NCI-H2107 treated with DMSO at 0.1 percent for 48 hours (cell line): Measurements from ENCODE around the gene MAP2K5.
A peak's percentile ranks its signal among the peaks of the same experiment; 100 is the strongest.

Experiments used
- DNase-seq: peaks from one replicate; lab custom pipeline; 2025; ENCODE audit not compliant: unreplicated experiment; lab: John Stamatoyannopoulos, UW

MAP2K5 gene

DNA sequence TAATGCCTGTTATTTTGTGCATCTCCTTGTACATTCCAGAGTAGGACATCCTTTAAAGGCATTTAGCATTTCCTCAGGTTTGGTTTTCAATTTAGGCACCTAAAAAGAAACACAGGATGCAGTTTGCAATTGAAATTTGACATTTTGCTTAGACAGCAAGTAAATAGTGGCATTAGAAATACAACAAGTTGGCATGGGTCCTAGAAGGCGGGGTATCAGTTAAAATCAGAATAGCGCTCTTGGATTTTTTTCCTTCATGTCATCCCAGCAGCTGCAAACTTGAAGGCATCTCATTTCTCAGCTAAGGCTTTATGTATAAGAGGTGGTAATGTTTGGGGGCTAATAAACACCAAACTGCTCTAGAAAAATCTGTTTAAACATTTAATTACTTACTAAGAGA, 235.3 kb downstream of the MAP2K5 start:
- DNase-seq: no peak

DNA sequence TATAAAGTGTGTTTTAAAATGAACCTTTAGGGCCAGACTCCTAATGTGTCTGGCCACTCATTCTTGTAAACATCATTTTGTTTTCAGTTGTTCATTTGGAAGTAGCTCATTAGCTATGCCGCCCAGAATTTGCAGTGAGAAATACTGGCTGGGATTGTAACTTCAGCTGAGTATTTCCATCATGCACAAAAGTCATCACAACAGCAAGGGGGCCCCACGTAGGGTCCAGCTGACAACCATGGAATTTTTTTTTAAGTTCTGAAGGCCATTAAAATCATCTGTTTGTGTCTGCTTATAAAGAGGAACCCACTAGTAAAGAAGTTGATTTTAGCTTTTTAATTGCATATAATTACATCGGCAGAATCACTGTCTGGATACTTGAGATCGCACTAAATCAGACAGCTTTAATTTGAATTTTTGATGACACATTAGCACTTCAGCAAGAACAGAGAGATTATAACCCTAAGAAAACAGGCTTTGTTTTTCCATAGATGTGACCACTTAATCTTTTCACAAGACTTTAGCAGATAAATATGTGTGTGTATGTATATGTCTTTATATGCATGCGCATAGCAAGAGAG, 236.6 kb downstream of the MAP2K5 start:
- DNase-seq: no peak

DNA sequence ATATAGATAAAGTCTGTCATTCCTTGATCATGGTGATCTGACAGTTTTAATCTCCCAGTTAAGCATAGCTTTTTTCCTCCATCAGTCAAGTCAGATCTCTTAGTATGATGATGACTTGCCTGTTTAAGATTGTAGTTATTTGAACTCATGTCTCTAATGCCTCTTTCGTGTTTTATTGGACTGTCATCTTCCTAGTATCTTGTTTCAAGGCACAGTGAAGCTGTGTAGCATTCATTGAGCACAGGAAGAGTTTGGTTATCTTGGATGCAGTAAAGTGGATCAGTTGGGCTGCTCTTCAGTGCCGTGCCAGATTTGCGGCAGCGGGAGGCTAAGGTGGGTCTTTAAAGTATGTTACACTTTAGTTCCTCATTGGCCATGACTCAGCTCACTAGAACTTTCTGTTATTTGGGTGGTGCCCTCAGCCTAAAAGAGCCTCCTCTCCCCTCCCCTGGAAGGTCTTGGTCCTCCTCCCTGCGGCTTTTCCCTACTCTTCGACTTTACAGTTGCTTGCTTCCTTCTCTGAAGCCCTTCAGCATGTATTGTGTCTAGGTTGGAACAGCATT, 237.1 kb downstream of the MAP2K5 start:
- DNase-seq: no peak

DNA sequence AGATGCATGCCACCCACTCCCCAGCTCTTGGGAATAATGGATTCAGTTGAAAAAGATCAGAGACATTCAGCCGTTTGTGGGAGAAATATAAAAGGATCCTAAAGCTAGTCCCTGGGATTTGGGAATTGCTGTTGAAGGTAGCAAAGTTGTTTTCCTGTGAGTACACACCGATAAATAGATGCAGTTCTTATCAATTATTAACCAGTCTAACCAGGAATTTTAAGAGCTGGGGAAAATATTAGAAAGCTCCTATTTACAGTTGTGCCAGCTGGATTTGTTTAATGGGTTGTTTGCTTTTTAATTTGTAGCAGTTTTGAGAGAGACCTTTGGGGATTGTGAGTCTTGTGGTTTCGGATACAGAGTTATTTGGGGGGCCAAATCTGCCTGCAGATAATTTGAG, 238.6 kb downstream of the MAP2K5 start:
- DNase-seq: no peak

DNA sequence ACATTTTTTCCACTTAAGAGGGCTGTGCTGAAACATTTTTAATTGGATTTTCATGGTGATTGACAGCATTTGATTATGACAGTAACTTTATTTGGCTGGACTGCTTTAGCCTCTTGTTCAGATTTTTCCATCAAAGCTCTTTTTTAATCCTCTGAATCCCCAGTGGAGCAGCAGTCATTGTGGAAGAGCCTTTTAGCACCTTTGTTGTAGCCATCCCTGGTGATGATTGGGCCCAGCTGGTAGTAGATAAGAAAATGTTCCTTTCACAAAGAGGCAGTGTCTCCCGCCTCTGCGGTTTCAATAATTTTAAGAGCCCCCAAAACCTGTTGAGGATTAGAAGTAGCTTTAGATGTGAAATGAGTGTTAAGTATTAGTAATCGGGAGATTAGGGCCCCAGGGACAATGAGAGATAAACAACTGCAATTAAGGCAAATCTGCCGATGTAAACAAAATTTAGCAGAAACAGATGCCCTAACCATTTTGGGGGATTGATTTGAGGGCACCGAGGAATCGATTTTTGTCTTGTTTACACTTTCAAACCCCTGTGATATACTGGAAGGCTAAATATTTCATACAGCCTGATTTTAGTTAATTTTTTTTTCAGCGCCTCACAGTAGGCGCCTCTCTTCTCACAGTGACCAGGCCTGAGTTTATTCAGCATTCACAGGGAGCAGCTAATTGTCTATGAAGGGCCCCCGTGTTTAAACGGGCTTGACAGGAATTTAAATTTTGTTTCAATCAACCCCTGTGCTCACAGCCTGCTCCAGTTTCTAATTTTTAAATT, 239.6 kb downstream of the MAP2K5 start:
- DNase-seq: peak; percentile 45

DNA sequence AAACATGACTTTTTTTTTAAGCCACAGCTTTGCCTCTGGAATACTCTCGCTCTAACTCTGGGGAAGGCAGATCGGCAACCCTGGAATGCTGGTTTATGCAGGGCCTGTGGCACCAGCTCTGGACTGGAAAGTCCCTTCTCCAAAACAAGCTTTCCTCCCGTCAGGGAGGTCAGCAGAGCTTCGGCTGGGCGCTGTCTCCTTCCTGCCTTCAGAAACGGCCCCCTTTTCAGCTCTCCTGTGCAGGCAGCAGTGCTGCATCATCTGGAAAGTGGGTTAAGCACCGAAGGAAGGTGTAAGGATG, 240.1 kb downstream of the MAP2K5 start:
- no peak for DNase-seq

DNA sequence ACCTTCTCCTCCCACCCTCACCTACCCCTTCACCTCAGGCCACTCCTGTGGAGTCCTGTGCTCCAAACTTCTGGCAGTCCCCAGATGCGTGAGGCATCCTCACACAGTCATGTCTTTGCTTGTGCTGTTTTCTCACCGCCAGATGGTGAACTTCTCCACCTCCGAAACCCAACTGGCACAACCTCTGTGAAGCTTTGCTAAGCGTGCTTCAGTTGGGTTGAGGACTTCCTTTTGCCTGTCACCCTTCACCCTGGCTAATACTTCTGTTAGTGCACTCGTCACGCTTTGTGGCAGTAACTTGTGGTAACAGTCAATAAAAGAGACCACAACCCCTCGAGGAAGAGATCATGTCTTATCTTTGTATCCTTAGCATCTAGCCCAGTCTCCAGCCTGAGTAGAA, 240.8 kb downstream of the MAP2K5 start:
- DNase-seq: no peak

DNA sequence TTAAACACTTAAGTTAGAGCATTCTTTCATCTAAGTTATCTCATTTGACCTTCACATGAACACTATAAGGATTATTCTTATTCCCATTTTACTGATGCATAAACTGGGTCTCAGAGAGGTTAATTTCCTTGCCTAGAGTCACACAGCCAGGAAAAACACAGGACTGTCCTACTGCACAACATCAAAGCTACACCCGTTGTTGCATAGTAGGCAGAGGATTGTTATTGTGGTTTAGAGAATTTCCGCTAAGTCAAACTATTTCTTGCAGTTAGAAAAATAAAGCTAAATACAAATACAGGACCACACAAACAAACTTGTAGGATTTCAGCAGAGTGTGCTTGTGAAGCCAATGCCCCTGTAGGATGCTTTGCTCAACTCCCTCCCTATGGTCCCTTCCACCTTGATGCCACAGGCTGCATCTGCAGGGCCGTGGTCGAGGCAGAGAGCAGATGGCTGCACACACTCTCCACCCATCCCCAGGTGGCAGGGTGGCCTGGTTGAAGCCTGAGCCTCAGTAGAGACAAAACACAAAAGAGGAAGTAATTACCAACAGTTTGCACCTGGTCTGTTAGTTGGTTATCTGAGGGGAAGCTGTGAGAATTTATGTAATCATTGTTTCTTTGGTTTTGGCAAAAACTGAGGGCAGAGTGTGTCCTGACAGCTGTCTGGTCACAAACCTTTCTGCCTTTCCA, 241.7 kb downstream of the MAP2K5 start:
- peak; percentile 49 for DNase-seq

DNA sequence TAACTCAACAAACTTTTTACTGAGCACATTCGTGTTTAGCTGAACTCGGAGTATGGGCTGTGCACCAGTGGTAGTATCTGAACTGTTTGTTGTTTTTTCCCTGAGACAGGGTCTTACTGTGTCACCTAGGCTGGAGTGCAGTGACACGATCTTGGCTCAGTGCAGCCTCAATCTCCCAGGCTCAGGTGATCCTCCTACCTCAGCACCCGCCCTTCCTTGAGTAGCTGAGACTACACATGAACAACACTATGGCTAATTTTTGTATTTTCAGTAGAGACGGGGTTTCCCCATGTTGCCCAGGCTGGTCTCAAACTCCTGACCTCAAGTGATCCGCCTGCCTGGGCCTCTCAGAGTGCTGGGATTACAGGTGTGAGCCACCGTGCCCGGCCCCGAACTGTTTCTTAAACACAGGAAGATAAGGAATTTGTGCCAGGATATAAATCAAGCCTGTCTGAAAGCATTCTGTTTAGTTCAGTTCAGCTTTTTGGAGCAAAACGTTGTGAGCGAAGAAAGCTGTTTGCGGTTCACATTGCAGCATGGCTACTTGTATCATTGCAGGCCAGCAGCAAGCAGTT, 242.4 kb downstream of the MAP2K5 start:
- no peak for DNase-seq

DNA sequence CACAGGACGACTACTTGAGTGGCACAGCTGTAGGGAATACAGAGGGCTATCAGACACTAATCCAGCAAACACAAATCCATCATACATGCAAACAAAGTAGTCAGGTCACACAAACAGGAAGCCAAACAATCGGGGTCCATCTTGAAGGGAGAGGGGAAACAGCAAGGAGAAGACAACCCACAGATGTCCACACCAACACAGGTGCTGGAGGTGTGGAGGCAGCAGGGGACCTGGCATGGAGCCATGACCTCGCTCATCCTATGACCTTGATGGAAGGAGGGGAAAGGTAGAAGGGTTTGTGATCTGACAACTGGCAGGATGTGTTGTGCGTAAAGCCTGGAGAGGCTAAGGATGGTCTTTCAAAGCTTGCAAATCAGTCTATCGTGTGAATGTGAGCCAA, 242.9 kb downstream of the MAP2K5 start:
- DNase-seq: no peak

DNA sequence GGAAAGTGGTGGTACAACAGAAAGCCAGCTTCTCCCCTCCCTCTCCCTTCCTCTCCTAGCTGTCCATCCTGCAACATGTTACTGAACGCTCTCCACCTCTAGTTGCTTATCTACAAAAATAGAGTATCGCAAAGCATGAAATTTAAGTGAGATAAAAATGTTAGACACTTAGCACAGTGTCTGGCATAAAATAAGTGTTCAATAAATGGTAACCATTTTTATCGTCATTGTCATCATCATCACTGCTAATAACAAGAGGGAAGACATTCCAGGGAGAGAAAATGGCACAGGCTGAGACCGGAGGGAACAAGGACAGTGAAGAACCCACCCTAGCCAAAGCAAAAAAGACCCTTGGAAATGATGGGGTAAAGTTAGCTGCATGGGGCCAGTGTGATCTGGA, 244.1 kb downstream of the MAP2K5 start:
- DNase-seq: no peak

DNA sequence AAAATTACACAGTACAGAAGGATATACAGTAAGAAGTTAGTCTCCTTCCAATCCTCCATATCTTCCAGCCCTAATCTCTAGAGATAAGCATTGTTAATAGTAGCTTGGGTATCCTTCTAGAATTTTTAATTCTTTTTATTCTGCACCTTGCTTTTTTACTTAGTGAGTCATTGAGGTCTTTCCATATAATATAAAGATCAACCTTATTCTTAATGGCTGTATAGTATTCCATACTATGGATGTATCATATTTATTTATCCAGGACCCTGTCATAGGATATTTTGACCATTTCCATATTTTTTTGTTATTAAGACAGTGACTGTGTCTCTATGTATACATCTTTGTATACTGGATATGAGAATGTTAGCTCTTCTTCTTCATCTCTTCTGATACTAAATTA, 246.5 kb downstream of the MAP2K5 start:
- no peak for DNase-seq

DNA sequence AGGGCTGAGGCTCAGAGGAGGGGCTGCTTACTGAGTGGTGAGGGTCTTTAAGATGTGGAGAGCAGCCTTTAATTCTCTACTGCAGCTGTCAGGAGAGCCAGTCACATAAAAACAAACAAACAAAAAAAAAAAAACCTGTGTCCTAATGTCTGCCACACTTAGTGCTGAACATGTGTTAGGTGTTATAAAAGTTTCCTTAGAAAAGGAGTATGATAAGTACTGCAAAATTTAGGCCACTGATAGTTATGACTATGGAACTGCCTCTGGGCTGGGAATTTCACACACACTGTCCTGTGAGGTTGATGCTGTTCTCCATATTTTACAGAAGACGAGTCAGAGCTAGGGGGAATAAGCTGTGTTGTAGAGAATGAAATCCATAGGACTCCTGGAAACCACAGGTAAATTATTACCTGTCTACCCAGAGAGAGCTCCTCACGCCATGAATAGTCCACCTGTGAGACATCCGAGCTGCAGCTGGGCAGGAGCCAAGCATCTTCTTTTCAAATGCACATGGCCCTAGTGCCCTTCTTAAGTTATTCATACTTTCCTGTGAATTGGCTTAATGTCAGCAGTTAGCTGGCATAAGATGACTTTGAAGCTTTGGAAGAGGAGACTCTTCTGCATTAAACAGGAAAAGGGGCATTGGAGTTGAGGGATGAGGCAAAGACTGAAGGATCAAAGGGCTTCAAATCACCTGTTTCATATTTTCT, 248.3 kb downstream of the MAP2K5 start:
- DNase-seq: no peak

DNA sequence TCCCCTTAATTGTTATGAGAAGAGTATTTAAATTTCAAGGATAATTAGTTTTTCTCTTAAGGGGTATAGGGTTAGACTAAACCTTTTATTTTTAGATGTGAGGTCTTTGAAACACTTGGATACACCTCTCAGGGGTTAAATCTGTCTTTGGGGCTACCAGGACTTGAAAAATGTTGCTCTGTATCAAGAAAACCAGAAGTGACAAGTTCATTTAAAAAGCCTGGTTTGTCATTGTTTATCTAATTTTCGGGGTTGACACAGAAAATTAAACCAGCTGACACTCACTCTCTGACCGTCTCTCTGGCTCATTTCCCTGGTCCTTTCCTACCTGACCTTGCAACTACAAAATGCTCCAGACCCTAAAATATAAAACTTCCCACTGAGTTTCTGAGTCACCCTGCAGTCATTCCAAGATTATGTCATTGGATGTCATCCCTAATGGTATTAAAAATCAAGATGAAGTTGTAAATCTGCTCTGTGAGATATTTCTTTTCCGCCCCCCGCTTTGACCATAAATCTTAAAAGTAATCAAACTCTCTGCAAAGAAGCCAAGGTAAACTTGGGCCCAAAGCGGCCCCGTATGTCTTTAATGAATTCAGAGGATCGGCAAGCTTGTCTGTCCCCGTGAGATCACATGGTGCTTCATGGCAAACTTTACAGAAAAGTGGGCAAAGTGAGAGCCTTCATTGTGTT, 249.9 kb downstream of the MAP2K5 start:
- no peak for DNase-seq

DNA sequence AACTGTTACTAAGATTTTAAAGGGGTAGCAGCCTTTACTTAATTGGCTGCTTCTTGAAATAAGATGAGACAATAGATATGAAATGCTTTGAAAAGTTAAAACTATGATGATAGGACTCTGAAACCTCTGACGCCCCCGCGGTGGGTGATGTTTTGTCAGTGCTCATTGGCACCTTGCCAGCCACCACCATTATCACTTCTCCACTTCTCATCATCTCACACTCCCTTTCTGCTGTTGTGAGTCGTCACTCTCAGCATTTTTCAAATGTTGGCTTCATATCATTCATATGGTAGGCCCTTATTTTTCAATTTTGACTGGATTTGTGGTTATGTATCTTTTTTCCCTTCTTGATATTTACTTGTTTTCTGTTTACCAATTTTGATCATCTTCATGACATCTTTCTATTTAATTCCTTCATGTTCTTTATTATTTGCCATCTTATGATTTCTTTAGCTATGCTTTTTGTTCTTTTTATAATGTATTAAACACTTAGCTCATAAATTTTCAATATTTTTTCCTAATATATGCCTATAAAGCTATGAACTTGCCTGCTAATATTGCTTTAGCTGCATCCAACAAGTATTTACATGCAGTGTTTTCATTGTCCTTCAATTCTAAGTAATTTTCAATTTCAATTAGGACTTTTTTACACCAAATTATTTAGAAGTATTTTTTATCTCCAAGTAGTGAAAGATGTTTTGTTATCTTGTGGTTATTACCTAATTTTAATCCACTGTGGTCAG, 252.5 kb downstream of the MAP2K5 start:
- no peak for DNase-seq

DNA sequence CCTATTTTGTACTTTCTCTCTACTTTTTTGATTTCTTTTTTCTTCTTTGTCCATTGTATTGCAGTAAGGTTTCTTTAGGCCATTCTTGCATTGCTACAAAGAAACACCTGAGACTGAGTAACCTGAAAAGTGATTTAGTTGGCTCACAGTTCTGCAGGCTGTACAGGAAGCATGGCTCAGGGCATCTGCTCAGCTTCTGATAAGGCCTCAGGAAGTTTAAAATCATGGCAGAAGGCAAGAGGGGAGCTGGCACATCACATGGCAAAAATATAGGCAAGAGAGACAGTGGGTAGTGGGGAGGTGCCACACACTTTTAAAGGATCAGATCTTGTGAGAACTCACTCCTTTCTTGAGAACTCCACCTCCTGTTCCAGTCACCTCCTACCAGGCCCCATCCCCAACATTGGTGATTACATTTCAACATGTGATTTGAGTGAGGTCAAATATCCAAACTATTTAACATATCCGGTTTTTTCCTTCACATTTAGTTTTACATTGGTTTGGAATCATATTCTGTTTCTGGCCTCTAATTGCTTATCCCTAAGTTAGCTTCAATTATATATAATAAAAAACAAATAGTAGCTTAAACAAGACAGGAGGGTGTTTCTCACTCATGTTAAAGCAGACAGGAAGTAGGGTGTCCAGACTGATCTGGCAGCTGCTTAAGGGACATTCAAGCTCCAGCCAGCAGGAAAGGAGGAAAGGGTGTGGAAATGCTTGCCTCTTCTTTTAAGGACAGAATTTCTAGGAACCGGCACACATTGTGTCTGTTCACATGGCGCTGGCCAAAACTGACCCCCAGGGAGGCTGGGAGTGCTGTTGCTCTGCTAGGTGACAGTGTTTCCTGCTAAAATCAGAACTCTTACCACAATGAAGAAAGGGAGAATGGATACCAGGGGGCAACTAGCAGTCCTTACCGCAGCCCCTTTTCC, 254.0 kb downstream of the MAP2K5 start:
- DNase-seq: no peak

DNA sequence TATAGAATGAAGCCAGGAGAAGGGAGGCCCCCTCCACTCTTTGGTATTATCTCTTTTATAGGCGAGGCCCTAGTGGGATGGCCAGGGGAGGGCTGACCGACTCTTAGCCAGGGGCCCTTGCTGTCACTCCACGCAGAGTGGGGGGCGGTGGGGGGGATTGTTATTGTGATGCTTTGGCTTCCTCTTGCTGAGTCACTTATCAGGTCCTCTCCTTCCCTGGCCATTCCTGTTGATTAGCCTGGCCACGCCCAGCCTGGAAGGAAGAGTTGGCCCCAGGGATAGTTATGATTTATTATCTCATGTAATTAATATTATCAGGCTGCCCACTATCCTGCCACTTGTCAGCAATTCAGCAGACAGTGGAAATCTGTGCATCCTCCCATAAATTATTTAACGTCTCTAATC, 257.3 kb downstream of the MAP2K5 start:
- DNase-seq: no peak

DNA sequence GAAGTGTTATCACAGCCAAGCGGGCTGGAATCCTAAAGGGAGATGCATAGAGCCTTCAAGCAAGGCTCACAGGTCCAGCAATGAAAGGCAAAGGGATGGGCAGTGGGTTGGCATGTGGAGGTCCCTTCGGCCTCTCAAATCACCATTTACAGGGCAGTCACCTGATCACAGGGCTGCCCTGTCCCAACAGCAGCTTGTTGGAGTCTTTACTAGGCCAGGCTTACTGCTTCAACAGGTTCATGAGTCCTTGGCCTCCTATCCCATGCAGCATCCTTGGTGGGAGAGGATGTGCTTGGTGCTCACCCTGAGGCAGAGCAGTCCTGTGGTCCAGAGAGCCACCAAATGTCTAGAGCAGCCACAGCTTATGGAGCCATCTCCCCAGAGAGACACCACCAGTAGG, 258.6 kb downstream of the MAP2K5 start:
- DNase-seq: no peak
